Stimulated activated effector memory CD8-positive, alpha-beta T cell treated with anti-CD3 and anti-CD28 coated beads, Interleukin-12 subunit alpha, Interleukin-12 subunit beta, amount 100 ng/mL, for 72 hours (primary cell): ENCODE measurements around the gene NIN.
A peak's percentile ranks its signal among the peaks of the same experiment; 100 is the strongest.

Source experiments
- ATAC-seq: fragments of 150-1000 bp; cut with Tn5 transposase; 2 replicates; pipeline ENCODE4 v1.10.0; 2021
- DNase-seq, 2 donors: peaks; one replicate each; pipeline ENCODE4 v3.0.0; 2021 to 2022; ENCODE audit warnings: low spot score in 2 of 2
- H3K27ac Mint-ChIP-seq: one replicate; pipeline ENCODE4 v1.8.0; 2022; ENCODE audit warnings: mild to moderate bottlenecking, mixed read lengths
- H3K36me3 Mint-ChIP-seq: one replicate; pipeline ENCODE4 v1.8.0; 2022; ENCODE audit warnings: mild to moderate bottlenecking, mixed read lengths
- H3K4me1 Mint-ChIP-seq: one replicate; pipeline ENCODE4 v1.8.0; 2022; ENCODE audit warnings: mixed read lengths
- H3K4me3 Mint-ChIP-seq: one replicate; pipeline ENCODE4 v1.8.0; 2022; ENCODE audit warnings: mild to moderate bottlenecking, mixed read lengths
- H3K9me3 Mint-ChIP-seq: one replicate; pipeline ENCODE4 v1.8.0; 2022; ENCODE audit warnings: mixed read lengths

Gene NIN

GRCh38 chr14:50756300-50756699, 74.7 kb downstream of the NIN start:
- no peaks in the 10 kb centered on the region for H3K36me3 Mint-ChIP-seq
- DNase-seq (no peak), ATAC-seq (no peak)
- no peak overlapping the region for H3K27ac Mint-ChIP-seq
- H3K9me3 Mint-ChIP-seq, result no peaks in the 10 kb centered on the region
- H3K4me3 Mint-ChIP-seq, result no peak overlapping the region
- H3K4me1 Mint-ChIP-seq, result peaks cover 18% of the 10 kb centered on the region

- Mint-ChIP-seq H3K9me3 (no peaks in the 10 kb centered on the region), H3K36me3 (peaks cover 40% of the 10 kb centered on the region), H3K27ac (peak overlapping the region; percentile 83), H3K4me1 (peaks cover 20% of the 10 kb centered on the region), H3K4me3 (no peak overlapping the region)
- ATAC-seq, result peak; percentile 90
- no peak for DNase-seq
Observed at GRCh38 chr14:50750323-50750722, 80.6 kb downstream of the NIN start.

- Mint-ChIP-seq H3K9me3 (no peaks in the 10 kb centered on the region), H3K4me3 (no peak overlapping the region), H3K4me1 (peaks cover 27% of the 10 kb centered on the region), H3K27ac (no peak overlapping the region), H3K36me3 (peaks cover 85% of the 10 kb centered on the region)
- no peak for ATAC-seq
- no peak for DNase-seq
Observed at GRCh38 chr14:50745401-50746058, 85.4 kb downstream of the NIN start.

- Mint-ChIP-seq H3K4me3 (no peak overlapping the region), H3K9me3 (no peaks in the 10 kb centered on the region), H3K36me3 (peaks cover 97% of the 10 kb centered on the region), H3K27ac (peak overlapping the region; percentile 43), H3K4me1 (peaks cover 24% of the 10 kb centered on the region)
- DNase-seq (no peak), ATAC-seq (no peak)
Observed at GRCh38 chr14:50744231-50744630, 86.7 kb downstream of the NIN start.

- Mint-ChIP-seq H3K27ac (peak overlapping the region; percentile 74), H3K36me3 (peaks cover 97% of the 10 kb centered on the region)
- peak; percentile 47 for ATAC-seq
Observed at GRCh38 chr14:50741567-50741966, 89.4 kb downstream of the NIN start.

GRCh38 chr14:50740856-50741255, 90.1 kb downstream of the NIN start:
- Mint-ChIP-seq H3K4me1 (peaks cover 41% of the 10 kb centered on the region), H3K4me3 (peak overlapping the region; percentile 39), H3K36me3 (peaks cover 97% of the 10 kb centered on the region), H3K9me3 (no peaks in the 10 kb centered on the region), H3K27ac (peak overlapping the region; percentile 74)
- ATAC-seq (no peak), DNase-seq (no peak)

More at GRCh38 chr14:50741567-50741966, 89.4 kb downstream of the NIN start:
- no peaks in the 10 kb centered on the region for H3K9me3 Mint-ChIP-seq
- peaks cover 37% of the 10 kb centered on the region for H3K4me1 Mint-ChIP-seq
- no peak for DNase-seq
- no peak overlapping the region for H3K4me3 Mint-ChIP-seq

- no peak for ATAC-seq
- Mint-ChIP-seq H3K9me3 (no peaks in the 10 kb centered on the region), H3K36me3 (peaks cover 100% of the 10 kb centered on the region), H3K27ac (peak overlapping the region; percentile 74), H3K4me3 (peak overlapping the region; percentile 39), H3K4me1 (peaks cover 41% of the 10 kb centered on the region)
- DNase-seq, result no peak
Observed at GRCh38 chr14:50739186-50739585, 91.8 kb downstream of the NIN start.

- Mint-ChIP-seq H3K9me3 (no peaks in the 10 kb centered on the region), H3K4me1 (peaks cover 41% of the 10 kb centered on the region), H3K36me3 (peaks cover 99% of the 10 kb centered on the region), H3K4me3 (no peak overlapping the region), H3K27ac (peak overlapping the region; percentile 60)
- DNase-seq, result peak; percentile 25 to 79
- ATAC-seq, result peak; percentile 99
Observed at GRCh38 chr14:50736932-50737419, 94.0 kb downstream of the NIN start.

GRCh38 chr14:50734950-50735695, 95.8 kb downstream of the NIN start:
- no peak overlapping the region for H3K27ac Mint-ChIP-seq
- peaks cover 26% of the 10 kb centered on the region for H3K4me1 Mint-ChIP-seq
- H3K36me3 Mint-ChIP-seq, result peaks cover 99% of the 10 kb centered on the region
- no peaks in the 10 kb centered on the region for H3K9me3 Mint-ChIP-seq
- DNase-seq (no peak), ATAC-seq (no peak)
- no peak overlapping the region for H3K4me3 Mint-ChIP-seq

GRCh38 chr14:50733494-50733893, 97.5 kb downstream of the NIN start:
- Mint-ChIP-seq H3K27ac (no peak overlapping the region), H3K36me3 (peaks cover 99% of the 10 kb centered on the region), H3K9me3 (no peaks in the 10 kb centered on the region), H3K4me3 (no peak overlapping the region), H3K4me1 (peaks cover 20% of the 10 kb centered on the region)
- ATAC-seq (no peak), DNase-seq (no peak)

GRCh38 chr14:50728836-50729235, 102.1 kb downstream of the NIN start:
- Mint-ChIP-seq H3K9me3 (no peaks in the 10 kb centered on the region), H3K4me3 (no peak overlapping the region), H3K36me3 (peaks cover 99% of the 10 kb centered on the region), H3K4me1 (peaks cover 22% of the 10 kb centered on the region), H3K27ac (no peak overlapping the region)
- no peak for DNase-seq
- no peak for ATAC-seq

GRCh38 chr14:50726372-50727107, 104.4 kb downstream of the NIN start:
- H3K4me3 Mint-ChIP-seq, result peak overlapping the region; percentile 16
- H3K36me3 Mint-ChIP-seq, result peaks cover 100% of the 10 kb centered on the region
- DNase-seq (peak in 1 of 2 donors; percentile 59), ATAC-seq (peak; percentile 95)
- peak overlapping the region; percentile 66 for H3K27ac Mint-ChIP-seq
- H3K4me1 Mint-ChIP-seq, result peaks cover 22% of the 10 kb centered on the region
- H3K9me3 Mint-ChIP-seq, result no peaks in the 10 kb centered on the region

- ATAC-seq, result no peak
- Mint-ChIP-seq H3K4me1 (peaks cover 22% of the 10 kb centered on the region), H3K9me3 (no peaks in the 10 kb centered on the region), H3K27ac (peak overlapping the region; percentile 66), H3K36me3 (peaks cover 99% of the 10 kb centered on the region), H3K4me3 (peak overlapping the region; percentile 16)
- no peak for DNase-seq
Observed at GRCh38 chr14:50725761-50726160, 105.2 kb downstream of the NIN start.

- no peak for ATAC-seq
- no peak overlapping the region for H3K27ac Mint-ChIP-seq
Observed at GRCh38 chr14:50719911-50720759, 110.8 kb downstream of the NIN start.

GRCh38 chr14:50718949-50719348, 112.0 kb downstream of the NIN start:
- no peak overlapping the region for H3K27ac Mint-ChIP-seq
- no peak for DNase-seq
- H3K36me3 Mint-ChIP-seq, result peaks cover 31% of the 10 kb centered on the region
- ATAC-seq, result no peak
- H3K9me3 Mint-ChIP-seq, result no peaks in the 10 kb centered on the region
- no peak overlapping the region for H3K4me3 Mint-ChIP-seq
- no peaks in the 10 kb centered on the region for H3K4me1 Mint-ChIP-seq

More at GRCh38 chr14:50719911-50720759, 110.8 kb downstream of the NIN start:
- Mint-ChIP-seq H3K36me3 (peaks cover 43% of the 10 kb centered on the region), H3K4me1 (peaks cover 5% of the 10 kb centered on the region), H3K9me3 (no peaks in the 10 kb centered on the region), H3K4me3 (no peak overlapping the region)
- no peak for DNase-seq
